ENCODE data around the gene IBA57. TPM values are rescaled to one million over a fixed set of nuclear protein-coding genes. Genes with fewer than 3 reads are reported as not detected.
A peak's percentile ranks its signal among the peaks of the same experiment; 100 is the strongest.

Gene IBA57
- total RNA-seq, 4 donors from 2014 or later = 3.7 to 11.8 (median 6.6) TPM

DNA sequence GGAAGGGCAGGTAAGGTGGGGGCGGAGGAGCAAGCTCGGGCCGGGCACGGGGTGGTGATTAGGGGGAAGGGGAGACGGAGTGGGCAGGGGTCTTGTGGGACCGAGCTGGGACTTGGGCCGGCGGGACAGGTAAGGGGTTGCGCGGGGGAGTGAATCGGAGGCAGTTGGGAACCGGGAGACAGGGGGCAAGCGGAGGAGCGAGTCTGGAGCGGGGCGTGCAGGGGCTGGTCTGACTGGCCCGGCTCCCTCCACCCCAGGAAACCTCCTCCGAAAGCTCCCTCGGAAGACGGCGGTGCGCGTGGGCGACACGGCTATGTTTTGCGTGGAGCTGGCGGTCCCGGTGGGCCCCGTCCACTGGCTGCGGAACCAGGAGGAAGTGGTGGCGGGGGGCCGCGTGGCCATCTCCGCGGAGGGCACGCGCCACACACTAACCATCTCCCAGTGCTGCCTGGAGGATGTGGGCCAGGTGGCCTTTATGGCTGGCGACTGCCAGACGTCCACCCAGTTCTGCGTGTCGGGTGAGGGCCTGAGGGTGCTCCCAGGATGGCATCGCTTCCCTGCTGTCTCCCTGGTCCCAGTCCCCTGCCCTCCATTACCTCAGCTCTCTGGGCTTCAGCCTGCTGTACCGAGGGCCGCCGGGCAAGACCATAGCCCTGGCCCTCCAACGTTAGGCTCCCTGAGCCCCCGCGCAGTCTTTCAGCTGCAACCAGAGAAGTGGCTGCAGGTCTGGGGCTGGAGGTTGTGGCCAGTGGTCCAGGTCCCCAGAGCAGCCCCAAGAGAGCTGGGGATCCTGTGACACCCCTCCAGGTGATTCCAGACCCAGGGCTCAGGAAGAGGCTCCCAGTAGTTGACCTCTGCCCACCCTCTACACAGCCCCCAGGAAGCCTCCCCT lies 48.6 kb downstream of the IBA57 start:
- Histone ChIP-seq H3K27ac (replicated peaks in 1 of 4) (peak overlapping the region in 2 of 4 donors; percentile 33 to 36), H3K4me3 (peak overlapping the region; percentile 53 to 64 (median 55)), H3K4me1 (peaks cover 21 to 26% (median 22%) of the 10 kb centered on the region in 4 donors), H3K27me3 (peaks cover 0 to 45% (median 15%) of the 10 kb centered on the region in 4 donors), H3K36me3 (peaks cover 0 to 36% (median 1%) of the 10 kb centered on the region in 4 donors), H3K9me3 (no peaks in the 10 kb centered on the region)
- DNase-seq (ENCODE audit: extremely low spot score) = no peak
- TF ChIP-seq POLR2AphosphoS5 (IDR thresholded peaks at IDR 0.05) (no peak), POLR2A (IDR thresholded peaks at IDR 0.05; ENCODE audit: low read depth) (no peak), EP300 (IDR thresholded peaks at IDR 0.05) (no peak)
- TF ChIP-seq, protein P1, sequence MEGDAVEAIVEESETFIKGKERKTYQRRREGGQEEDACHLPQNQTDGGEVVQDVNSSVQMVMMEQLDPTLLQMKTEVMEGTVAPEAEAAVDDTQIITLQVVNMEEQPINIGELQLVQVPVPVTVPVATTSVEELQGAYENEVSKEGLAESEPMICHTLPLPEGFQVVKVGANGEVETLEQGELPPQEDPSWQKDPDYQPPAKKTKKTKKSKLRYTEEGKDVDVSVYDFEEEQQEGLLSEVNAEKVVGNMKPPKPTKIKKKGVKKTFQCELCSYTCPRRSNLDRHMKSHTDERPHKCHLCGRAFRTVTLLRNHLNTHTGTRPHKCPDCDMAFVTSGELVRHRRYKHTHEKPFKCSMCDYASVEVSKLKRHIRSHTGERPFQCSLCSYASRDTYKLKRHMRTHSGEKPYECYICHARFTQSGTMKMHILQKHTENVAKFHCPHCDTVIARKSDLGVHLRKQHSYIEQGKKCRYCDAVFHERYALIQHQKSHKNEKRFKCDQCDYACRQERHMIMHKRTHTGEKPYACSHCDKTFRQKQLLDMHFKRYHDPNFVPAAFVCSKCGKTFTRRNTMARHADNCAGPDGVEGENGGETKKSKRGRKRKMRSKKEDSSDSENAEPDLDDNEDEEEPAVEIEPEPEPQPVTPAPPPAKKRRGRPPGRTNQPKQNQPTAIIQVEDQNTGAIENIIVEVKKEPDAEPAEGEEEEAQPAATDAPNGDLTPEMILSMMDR (IDR thresholded peaks at IDR 0.05) = no peak
- 41% methylated on average over 40 of the region's 48 CpGs for WGBS
- intact Hi-C loops (cut with DNase I) = no loop called here

DNA sequence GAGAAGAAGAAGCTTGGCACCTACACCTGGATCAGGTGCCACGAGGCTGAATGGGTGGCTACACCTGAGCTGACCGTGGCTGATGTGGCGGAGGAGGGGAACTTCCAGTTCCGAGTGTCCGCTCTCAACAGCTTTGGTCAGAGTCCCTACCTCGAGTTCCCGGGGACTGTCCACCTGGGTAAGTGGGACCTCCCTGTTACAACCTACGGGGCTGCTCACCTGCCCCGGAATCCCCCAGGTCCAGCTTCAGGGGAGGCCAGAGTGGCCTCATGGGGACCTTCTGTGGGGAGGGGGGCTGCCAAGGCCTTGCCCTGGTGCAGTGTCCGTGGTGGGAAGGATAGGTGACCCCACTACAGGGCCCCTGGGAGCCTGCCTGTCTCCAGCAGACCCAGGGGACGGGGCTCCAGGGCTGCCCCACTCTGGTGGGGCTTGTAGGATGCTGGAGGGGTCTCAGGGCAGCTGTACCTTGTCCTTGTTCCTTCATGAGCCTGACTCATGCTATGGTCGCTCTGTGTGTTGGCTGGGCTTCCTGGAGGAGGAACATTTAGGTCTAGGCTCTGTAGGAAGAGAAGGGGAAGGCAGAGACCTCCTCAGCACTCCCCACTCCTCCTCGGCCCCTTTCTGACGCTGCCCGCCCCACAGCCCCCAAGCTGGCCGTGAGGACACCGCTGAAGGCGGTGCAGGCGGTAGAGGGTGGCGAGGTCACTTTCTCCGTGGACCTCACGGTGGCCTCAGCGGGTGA lies 49.5 kb downstream of the IBA57 start:
- Histone ChIP-seq H3K4me3 (no peak overlapping the region), H3K9me3 (no peaks in the 10 kb centered on the region), H3K4me1 (peaks cover 21 to 26% (median 22%) of the 10 kb centered on the region in 4 donors), H3K27ac (replicated peaks in 1 of 4) (no peak overlapping the region), H3K36me3 (peaks cover 0 to 46% (median 4%) of the 10 kb centered on the region in 4 donors), H3K27me3 (peaks cover 0 to 38% (median 15%) of the 10 kb centered on the region in 4 donors)
- no peak for TF ChIP-seq POLR2A (IDR thresholded peaks at IDR 0.05; ENCODE audit: low read depth)
- TF ChIP-seq EP300 (IDR thresholded peaks at IDR 0.05) = no peak
- no peak for TF ChIP-seq POLR2AphosphoS5 (IDR thresholded peaks at IDR 0.05)
- TF ChIP-seq, protein P1 (IDR thresholded peaks at IDR 0.05) = no peak
- no peak for DNase-seq (ENCODE audit: extremely low spot score)
- intact Hi-C loops (cut with DNase I) = no loop called here
- 95% methylated on average over 21 of the region's 23 CpGs for WGBS

GRCh38 chr1:228215663-228216116 lies 50.1 kb downstream of the IBA57 start:
- Histone ChIP-seq H3K27me3 (peaks cover 0 to 32% (median 15%) of the 10 kb centered on the region in 4 donors), H3K9me3 (no peaks in the 10 kb centered on the region), H3K4me3 (no peak overlapping the region), H3K27ac (replicated peaks in 1 of 4) (no peak overlapping the region), H3K36me3 (peaks cover 0 to 52% (median 4%) of the 10 kb centered on the region in 4 donors), H3K4me1 (peaks cover 21 to 26% (median 22%) of the 10 kb centered on the region in 4 donors)
- TF ChIP-seq EP300 (IDR thresholded peaks at IDR 0.05) = no peak
- TF ChIP-seq POLR2AphosphoS5 (IDR thresholded peaks at IDR 0.05) = no peak
- no peak for TF ChIP-seq POLR2A (IDR thresholded peaks at IDR 0.05; ENCODE audit: low read depth)
- TF ChIP-seq, protein P1 (IDR thresholded peaks at IDR 0.05) = no peak
- 90% methylated on average over 2 of the region's 13 CpGs for WGBS
- no peak for DNase-seq (ENCODE audit: extremely low spot score)
- intact Hi-C loops (cut with DNase I) = no loop called here

DNA sequence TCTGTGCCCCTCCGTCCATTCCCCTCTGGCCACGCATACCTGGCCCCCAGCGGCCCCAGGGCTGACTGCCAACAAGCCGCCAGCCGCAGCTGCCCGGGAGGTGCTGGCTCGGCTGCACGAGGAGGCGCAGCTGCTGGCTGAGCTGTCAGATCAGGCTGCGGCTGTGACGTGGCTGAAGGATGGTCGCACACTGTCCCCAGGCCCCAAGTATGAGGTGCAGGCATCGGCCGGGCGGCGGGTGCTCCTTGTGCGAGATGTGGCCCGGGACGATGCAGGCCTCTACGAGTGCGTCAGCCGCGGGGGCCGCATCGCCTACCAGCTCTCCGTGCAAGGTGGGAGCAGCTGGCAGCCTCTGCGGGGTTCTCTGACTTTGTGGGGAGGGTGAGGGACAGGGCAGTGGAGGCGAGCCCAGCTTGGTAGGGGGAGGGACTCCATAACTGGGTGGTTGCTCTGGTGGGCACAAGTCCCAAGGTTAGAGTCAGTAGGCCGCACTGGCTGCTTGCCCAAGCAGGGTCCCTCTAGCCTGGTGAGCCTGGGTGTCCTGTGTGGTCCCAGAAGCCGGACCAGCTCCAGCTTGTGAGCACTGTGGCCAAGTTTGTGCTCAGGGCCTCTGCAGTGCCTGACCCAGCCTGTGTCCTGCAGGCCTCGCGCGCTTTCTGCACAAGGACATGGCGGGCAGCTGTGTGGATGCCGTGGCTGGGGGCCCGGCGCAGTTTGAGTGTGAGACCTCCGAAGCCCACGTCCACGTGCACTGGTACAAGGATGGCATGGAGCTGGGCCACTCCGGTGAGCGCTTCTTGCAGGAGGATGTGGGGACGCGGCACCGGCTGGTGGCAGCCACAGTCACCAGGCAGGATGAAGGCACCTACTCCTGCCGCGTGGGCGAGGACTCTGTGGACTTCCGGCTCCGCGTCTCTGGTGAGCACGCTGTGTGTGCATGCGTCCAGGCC lies 51.0 kb downstream of the IBA57 start:
- H3K36me3 ChIP-seq = peaks cover 0 to 52% (median 4%) of the 10 kb centered on the region in 4 donors
- no peak overlapping the region for H3K27ac ChIP-seq (replicated peaks in 1 of 4)
- intact Hi-C loops (cut with DNase I) = no loop called here
- H3K27me3 ChIP-seq = peaks cover 0 to 22% (median 14%) of the 10 kb centered on the region in 4 donors
- 86% methylated on average over 42 of the region's 53 CpGs for WGBS
- no peak for DNase-seq (ENCODE audit: extremely low spot score)
- peaks cover 21 to 26% (median 22%) of the 10 kb centered on the region in 4 donors for H3K4me1 ChIP-seq
- no peaks in the 10 kb centered on the region for H3K9me3 ChIP-seq
- H3K4me3 ChIP-seq = no peak overlapping the region
- no peak for TF ChIP-seq POLR2A (IDR thresholded peaks at IDR 0.05; ENCODE audit: low read depth)
- no peak for TF ChIP-seq EP300 (IDR thresholded peaks at IDR 0.05)
- TF ChIP-seq POLR2AphosphoS5 (IDR thresholded peaks at IDR 0.05) = no peak
- TF ChIP-seq, protein P1 (IDR thresholded peaks at IDR 0.05) = no peak

Data from esophagus muscularis mucosa (tissue), 4 donors.